HK-2 (cell line): ENCODE results near the gene MROH8.
"Not testable (repeated sequence)": the region's sequence is repeated elsewhere in the genome, so short reads cannot be mapped to it uniquely, and the experiment has no call there.

Source experiments
- DNase-seq: peaks from one replicate; pipeline ENCODE4 v3.0.0-alpha.2; 2018; ENCODE audit not compliant: unreplicated experiment

Gene MROH8

DNA sequence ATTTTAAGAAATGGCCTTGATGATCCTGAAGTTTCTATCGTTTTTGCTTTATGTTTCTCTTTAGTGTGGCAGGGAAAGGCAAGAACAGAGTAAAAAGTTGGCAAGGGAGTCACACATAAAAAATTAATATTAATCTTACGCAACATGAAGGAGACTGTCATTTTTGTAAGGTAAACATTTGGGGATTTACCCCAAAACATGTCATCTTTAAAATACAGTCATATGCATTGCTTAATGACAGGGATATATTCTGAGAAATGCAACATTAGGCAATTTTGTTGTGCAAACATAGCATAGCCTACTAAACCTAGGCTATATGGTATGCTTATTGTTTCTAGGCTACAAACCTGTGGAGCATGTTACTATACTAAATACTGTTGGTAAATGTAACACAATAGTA is 88.9 kb downstream of the MROH8 start:
- no peak for DNase-seq

DNA sequence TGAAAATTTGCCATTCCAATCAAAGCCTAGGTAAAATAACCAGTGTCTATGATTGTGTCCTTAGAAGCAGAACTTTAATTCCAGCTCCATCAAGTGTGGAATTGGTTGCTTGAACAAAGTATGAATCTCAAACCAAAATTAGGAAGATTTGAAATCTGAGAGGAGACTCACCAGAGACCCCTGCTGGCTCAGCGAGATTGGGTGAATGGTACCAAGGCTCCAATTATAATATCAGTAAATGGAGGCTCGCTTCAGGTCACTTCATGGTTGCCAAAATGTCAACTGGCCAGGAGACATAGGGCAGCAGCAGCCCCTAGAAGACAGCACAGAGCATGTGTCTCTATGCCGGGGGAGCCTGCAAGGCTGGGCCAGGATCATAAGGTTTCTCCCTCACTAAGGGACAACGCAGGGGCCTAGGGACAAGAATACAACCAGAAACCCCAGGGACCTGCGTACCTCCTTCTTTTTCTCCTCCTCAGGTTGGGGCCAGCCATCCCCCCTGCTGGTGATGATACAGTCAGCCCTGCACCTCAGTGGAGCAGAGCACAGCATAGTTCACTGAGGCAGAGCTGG is 97.5 kb downstream of the MROH8 start:
- no peak for DNase-seq

DNA sequence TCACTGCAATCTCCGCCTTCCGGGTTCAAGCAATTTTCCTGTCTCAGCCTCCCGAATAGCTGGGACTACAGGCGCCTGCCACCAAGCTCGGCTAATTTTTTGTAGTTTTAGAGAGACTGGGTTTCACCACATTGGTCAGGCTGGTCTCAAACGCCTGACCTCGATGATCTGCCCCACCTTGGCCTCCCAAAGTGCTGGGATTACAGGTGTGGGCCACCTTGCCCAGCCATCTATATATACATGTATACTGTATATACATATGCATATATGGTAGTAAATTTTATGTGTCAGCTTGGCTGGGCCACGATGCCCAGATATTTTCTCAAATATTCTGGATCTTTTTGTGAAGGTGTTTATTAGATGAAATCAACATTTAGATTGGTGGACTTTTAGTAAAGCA is 102.3 kb downstream of the MROH8 start:
- no peak for DNase-seq

DNA sequence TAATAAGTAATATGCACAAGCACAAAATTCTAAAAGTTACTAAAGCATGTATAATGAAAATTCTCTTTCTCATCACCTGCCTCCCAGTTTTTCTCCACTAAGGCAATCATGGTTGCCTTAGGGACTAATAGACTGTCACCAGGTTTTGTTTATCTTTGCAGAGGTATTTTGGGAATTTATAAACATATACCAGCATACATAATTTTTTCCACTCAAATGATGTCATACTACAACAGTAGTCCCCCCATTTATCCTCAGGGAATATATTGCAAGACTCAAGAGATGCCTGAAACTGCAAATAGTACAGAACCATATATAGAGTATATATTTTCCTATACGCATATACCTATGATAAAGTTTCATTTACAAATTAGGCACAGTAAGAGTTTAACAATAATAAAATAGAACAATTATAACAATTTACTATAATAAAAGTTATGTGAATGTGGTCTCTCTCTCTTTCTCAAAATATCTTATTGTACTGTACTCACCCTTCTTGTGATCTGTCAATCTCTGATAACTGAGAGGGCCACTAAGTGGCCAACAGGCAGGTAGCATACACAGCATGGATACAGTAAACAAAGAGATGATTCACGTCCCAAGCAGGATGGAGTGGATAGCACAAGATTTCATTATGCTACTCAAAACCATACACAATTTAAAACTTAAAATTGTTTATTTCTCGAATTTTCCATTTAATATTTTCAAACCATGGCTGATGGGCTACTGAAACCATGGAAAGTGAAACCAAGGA is 103.2 kb downstream of the MROH8 start:
- DNase-seq: no peak

DNA sequence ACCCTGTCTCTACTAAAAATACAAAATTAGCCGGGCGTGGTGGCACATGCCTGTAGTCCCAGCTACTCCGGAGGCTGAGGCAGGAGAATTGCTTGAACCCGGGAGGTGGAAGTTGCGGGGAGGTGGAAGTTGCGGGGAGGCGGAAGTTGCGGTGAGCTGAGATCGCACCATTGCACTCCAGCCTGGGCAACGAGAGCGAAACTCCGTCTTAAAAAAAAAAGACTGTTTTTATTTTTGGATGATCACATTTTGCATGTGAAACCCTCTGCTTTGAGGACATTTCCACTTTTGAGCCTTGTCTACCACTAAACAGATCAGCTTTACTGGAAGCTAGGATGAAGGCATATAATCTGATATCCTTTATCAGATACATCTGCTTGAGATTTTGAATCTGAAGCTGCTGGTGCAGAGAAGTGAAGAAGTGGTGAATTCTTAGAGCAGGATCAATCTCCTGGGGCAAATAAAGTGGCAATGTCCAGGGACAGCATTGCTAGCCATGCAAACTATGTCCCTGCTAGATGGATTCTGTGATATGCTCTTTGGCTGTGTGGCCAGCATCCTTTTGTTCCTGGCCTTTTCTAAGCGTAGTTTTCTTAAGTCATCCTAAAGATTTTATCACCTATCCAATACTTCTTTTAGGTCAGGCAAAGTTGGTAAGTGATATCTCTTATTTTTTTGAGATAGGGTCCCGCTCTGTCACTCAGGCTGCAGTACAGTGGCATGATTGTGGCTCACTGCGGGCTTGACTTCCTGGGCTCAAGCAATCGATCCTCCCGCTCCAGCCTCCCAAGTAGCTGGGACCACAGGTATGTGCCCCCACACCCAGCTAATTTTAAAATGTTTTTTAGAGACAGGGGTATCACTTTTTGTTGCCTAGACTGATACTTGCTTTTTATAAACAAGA is 106.8 kb downstream of the MROH8 start:
- DNase-seq: no peak

DNA sequence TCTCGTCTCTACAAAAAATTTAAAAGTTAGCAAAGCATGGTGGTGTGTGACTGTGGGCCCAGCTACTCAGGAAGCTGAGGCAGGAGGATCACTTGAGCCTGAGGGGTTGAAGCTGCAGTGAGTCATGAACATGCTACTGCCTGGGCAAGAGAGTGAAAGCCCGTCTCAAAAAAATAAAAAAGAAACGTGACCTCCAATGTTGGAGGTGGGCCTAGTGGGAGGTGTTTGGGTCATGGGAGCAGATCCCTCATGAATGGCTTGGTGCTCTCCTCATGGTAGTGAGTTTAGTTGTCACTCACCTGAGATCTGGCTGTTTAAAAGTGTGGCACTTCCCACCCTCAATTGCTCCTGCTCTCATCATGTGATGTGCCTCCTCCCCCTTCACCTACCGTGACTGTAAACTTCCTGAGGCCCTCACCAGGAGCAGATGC is 107.9 kb downstream of the MROH8 start:
- peak; percentile 30 for DNase-seq

DNA sequence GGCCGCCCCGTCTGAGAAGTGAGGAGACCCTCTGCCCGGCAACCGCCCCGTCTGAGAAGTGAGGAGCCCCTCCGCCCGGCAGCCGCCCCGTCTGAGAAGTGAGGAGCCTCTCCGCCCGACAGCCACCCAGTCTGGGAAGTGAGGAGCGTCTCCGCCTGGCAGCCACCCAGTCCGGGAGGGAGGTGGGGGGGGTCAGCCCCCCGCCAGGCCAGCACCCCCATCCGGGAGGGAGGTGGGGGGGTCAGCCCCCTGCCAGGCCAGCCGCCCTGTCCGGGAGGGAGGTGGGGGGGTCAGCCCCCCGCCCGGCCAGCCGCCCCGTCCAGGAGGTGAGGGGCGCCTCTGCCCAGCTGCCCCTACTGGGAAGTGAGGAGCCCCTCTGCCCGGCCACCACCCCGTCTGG is 109.8 kb downstream of the MROH8 start:
- DNase-seq: not testable (repeated sequence)

DNA sequence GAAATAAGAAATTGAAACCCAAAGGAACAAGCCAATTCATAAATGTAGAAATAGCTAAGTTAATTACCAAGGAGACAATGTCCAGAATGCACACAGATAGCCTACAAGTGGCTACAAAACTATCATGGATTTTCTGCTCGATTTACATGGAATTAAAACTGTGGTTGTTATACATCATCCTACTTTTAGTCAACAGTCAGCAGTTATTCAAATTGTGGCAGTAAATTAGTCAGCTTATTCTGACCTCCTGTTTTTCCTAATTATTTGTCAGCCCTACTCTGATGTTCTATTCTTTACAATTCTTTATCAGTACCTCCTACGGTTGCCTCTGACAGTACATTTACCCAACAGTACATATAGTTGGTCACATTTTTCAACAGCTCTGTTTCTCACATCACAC is 113.2 kb downstream of the MROH8 start:
- DNase-seq: no peak

DNA sequence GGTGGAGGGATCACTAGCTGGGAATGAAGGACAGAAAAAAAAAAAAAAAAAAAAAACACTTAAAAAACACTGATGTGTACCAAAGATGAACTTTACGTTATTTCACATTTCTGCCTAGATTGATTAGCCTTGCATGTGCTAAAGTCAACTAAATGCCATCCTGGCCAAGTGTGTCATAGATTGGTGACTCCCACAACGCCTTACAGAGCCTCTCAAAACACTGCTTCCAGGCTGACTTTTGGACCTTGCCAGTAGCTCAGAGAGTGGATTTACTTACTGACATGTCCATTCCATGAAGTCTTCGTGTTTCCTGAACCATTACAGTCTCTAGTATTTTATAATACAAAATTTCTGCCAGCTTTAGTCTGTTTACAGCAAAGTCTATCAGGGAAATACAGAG is 124.1 kb downstream of the MROH8 start:
- no peak for DNase-seq

DNA sequence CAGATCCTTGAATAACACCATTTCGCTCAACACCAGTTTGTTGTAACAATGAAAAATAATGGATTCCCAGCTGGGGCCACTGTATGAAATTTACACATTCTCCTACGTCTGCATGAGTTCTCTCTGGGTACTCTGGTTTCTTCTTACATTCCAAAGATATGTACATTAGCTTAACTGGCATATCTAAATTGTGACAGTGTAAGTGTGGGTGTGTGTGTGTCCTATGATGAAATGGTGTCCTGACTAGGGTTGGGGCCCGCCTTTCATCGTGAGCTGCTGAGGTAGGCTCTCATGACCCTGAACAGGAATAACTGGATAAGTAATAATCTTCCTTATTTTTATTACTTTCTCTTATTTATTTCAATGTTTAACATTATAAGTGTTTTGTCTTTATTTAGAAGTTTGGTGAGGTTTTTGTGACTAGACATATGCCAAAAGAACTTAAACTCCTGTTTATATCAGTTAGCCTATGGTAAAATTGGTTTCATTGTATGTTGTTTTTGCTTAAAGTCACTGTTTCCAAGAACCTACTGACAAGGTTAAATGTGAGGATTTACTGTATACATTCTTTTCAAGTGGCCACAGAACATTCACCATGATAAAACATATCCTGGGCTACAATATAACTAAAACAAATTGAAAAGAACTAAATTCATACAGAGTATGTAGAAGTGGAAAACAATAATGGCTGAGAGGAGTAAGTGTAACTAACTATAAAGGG is 126.0 kb downstream of the MROH8 start:
- no peak for DNase-seq
